ENCODE data around the gene MAP3K5. TPM values are rescaled to one million over a fixed set of nuclear protein-coding genes. Genes with fewer than 3 reads are reported as not detected.

MAP3K5 gene
- total and polyA plus RNA-seq, 9 donors = 37.0 to 217 (median 80.2) TPM

- H3K27ac ChIP-seq = no peak overlapping the region
- H3K9me3 ChIP-seq = no peaks in the 10 kb centered on the region
- no peak for DNase-seq
- TF ChIP-seq POLR2A (IDR thresholded peaks at IDR 0.05) (no peak), EP300 (IDR thresholded peaks at IDR 0.05) (no peak), CTCF (IDR thresholded peaks at IDR 0.05) (no peak)
- H3K4me3 ChIP-seq = no peak overlapping the region
- H3K4me1 ChIP-seq (ENCODE audit: insufficient read depth) = peaks cover 3% of the 10 kb centered on the region
- no peaks in the 10 kb centered on the region for H3K36me3 ChIP-seq
- no peaks in the 10 kb centered on the region for H3K27me3 ChIP-seq
- intact Hi-C loops (cut with DNase I) = no loop called here
- WGBS, 3 donors = 95 to 98% (median 95%) methylated on average over 1 of the region's 1 CpG
These were observed 126.2 kb downstream of the MAP3K5 start for GRCh38 chr6:136666041-136666440.

GRCh38 chr6:136662347-136663237 lies 129.7 kb downstream of the MAP3K5 start:
- WGBS, 3 donors = 66 to 73% (median 72%) methylated on average over 3 of the region's 3 CpGs
- H3K4me1 ChIP-seq (ENCODE audit: insufficient read depth) = peaks cover 1% of the 10 kb centered on the region
- H3K36me3 ChIP-seq = no peaks in the 10 kb centered on the region
- TF ChIP-seq EP300 (IDR thresholded peaks at IDR 0.05) (no peak), CTCF (IDR thresholded peaks at IDR 0.05) (no peak), POLR2A (IDR thresholded peaks at IDR 0.05) (no peak)
- no peak overlapping the region for H3K27ac ChIP-seq
- DNase-seq = no peak
- intact Hi-C loops (cut with DNase I) = no loop called here
- H3K9me3 ChIP-seq = no peaks in the 10 kb centered on the region
- H3K27me3 ChIP-seq = no peaks in the 10 kb centered on the region
- no peak overlapping the region for H3K4me3 ChIP-seq

- H3K9me3 ChIP-seq = no peaks in the 10 kb centered on the region
- TF ChIP-seq CTCF (IDR thresholded peaks at IDR 0.05) = no peak
- no peak for TF ChIP-seq EP300 (IDR thresholded peaks at IDR 0.05)
- no peak for TF ChIP-seq POLR2A (IDR thresholded peaks at IDR 0.05)
- WGBS, 3 donors = 96 to 100% (median 97%) methylated on average over 1 of the region's 1 CpG
- no peak overlapping the region for H3K27ac ChIP-seq
- intact Hi-C loops (cut with DNase I) = no loop called here
- no peaks in the 10 kb centered on the region for H3K36me3 ChIP-seq
- H3K4me3 ChIP-seq = no peak overlapping the region
- peaks cover 2% of the 10 kb centered on the region for H3K4me1 ChIP-seq (ENCODE audit: insufficient read depth)
- no peak for DNase-seq
- H3K27me3 ChIP-seq = no peaks in the 10 kb centered on the region
These were observed 131.6 kb downstream of the MAP3K5 start for GRCh38 chr6:136660727-136661126.

- intact Hi-C loops (cut with DNase I) = no loop called here
- DNase-seq = no peak
- TF ChIP-seq CTCF (IDR thresholded peaks at IDR 0.05) (no peak), EP300 (IDR thresholded peaks at IDR 0.05) (no peak), POLR2A (IDR thresholded peaks at IDR 0.05) (no peak)
- H3K36me3 ChIP-seq = no peaks in the 10 kb centered on the region
- WGBS, 3 donors = 95 to 97% (median 96%) methylated on average over 6 of the region's 6 CpGs
- H3K27ac ChIP-seq = no peak overlapping the region
- H3K4me1 ChIP-seq (ENCODE audit: insufficient read depth) = peaks cover 2% of the 10 kb centered on the region
- no peak overlapping the region for H3K4me3 ChIP-seq
- no peaks in the 10 kb centered on the region for H3K27me3 ChIP-seq
- H3K9me3 ChIP-seq = no peaks in the 10 kb centered on the region
These were observed 132.2 kb downstream of the MAP3K5 start for GRCh38 chr6:136659991-136660499.
